ENCODE data around the gene NLRP10. TPM values are rescaled to one million over a fixed set of nuclear protein-coding genes. Genes with fewer than 3 reads are reported as not detected.

Gene NLRP10
- total RNA-seq, 1 experiment from 2014 or later = 0.20 TPM

GRCh38 chr11:7949934-7950333, 15.3 kb downstream of the NLRP10 start:
- Histone ChIP-seq H3K27me3 (replicated peaks; ENCODE audit: control insufficient read depth, insufficient read depth, low read length) (no peaks in the 10 kb centered on the region), H3K9me3 (no peaks in the 10 kb centered on the region), H3K36me3 (ENCODE audit: control insufficient read depth, insufficient read depth, low read length) (no peaks in the 10 kb centered on the region), H3K4me1 (no peaks in the 10 kb centered on the region), H3K4me3 (ENCODE audit: low read depth, low read length) (no peak overlapping the region)
- no peaks in the 10 kb centered on the region for H3K9me3 Mint-ChIP-seq (ENCODE audit: unreplicated experiment)
- H3K4me3 Mint-ChIP-seq (ENCODE audit: unreplicated experiment) = no peak overlapping the region
- ChIA-PET CTCF (no interaction called here), POLR2A (no interaction called here)
- no peak overlapping the region for H3K27ac Mint-ChIP-seq (ENCODE audit: unreplicated experiment)
- no peaks in the 10 kb centered on the region for H3K4me1 Mint-ChIP-seq (ENCODE audit: low read depth, unreplicated experiment)
- no peak for DNase-seq
- BruUV-seq (replicated peaks) = no TSS peak
- no peak for TF ChIP-seq CTCF (IDR thresholded peaks at IDR 0.05; ENCODE audit: insufficient read depth in 1 of 2, low read depth in 1 of 2, low read length in 1 of 2, severe bottlenecking in 1 of 2, unreplicated experiment in 1 of 2)
- H3K27me3 Mint-ChIP-seq (ENCODE audit: insufficient read depth, unreplicated experiment) = peaks cover 4% of the 10 kb centered on the region
- intact Hi-C loops (cut with micrococcal nuclease; ENCODE audit: unreplicated experiment) = no loop called here
- no peaks in the 10 kb centered on the region for H3K36me3 Mint-ChIP-seq (ENCODE audit: insufficient read depth, unreplicated experiment)

- no peaks in the 10 kb centered on the region for H3K36me3 ChIP-seq (ENCODE audit: control insufficient read depth, insufficient read depth, low read length)
- no peaks in the 10 kb centered on the region for H3K36me3 Mint-ChIP-seq (ENCODE audit: insufficient read depth, unreplicated experiment)
- no TSS peak for BruUV-seq (replicated peaks)
- 0 out of 2 replicates have a peak, but pooled peaks cover 1% of the 10 kb centered on the region for H3K27me3 ChIP-seq (replicated peaks; ENCODE audit: control insufficient read depth, insufficient read depth, low read length)
- DNase-seq = no peak
- H3K4me3 ChIP-seq (ENCODE audit: low read depth, low read length) = no peak overlapping the region
- H3K4me1 Mint-ChIP-seq (ENCODE audit: low read depth, unreplicated experiment) = no peaks in the 10 kb centered on the region
- intact Hi-C loops (cut with micrococcal nuclease; ENCODE audit: unreplicated experiment) = no loop called here
- no peak overlapping the region for H3K4me3 Mint-ChIP-seq (ENCODE audit: unreplicated experiment)
- H3K9me3 ChIP-seq = peaks cover 3% of the 10 kb centered on the region; the same call in 1 of the 2 replicates
- no peak for TF ChIP-seq CTCF (IDR thresholded peaks at IDR 0.05; ENCODE audit: insufficient read depth in 1 of 2, low read depth in 1 of 2, low read length in 1 of 2, severe bottlenecking in 1 of 2, unreplicated experiment in 1 of 2)
- no peaks in the 10 kb centered on the region for H3K4me1 ChIP-seq
- ChIA-PET POLR2A (no interaction called here), CTCF (no interaction called here)
- H3K9me3 Mint-ChIP-seq (ENCODE audit: unreplicated experiment) = peaks cover 10% of the 10 kb centered on the region
- H3K27ac Mint-ChIP-seq (ENCODE audit: unreplicated experiment) = no peak overlapping the region
- H3K27me3 Mint-ChIP-seq (ENCODE audit: insufficient read depth, unreplicated experiment) = peaks cover 13% of the 10 kb centered on the region
Measured at GRCh38 chr11:7944123-7944522, 21.1 kb downstream of the NLRP10 start.

- TF ChIP-seq CTCF (IDR thresholded peaks at IDR 0.05; ENCODE audit: insufficient read depth in 1 of 2, low read depth in 1 of 2, low read length in 1 of 2, severe bottlenecking in 1 of 2, unreplicated experiment in 1 of 2) = no peak
- Mint-ChIP-seq H3K27me3 (ENCODE audit: insufficient read depth, unreplicated experiment) (peaks cover 14% of the 10 kb centered on the region), H3K4me3 (ENCODE audit: unreplicated experiment) (no peak within 1 kb of the TSS), H3K27ac (ENCODE audit: unreplicated experiment) (no peak within 1 kb of the TSS), H3K9me3 (ENCODE audit: unreplicated experiment) (peaks cover 10% of the 10 kb centered on the region), H3K4me1 (ENCODE audit: low read depth, unreplicated experiment) (no peaks in the 10 kb centered on the region), H3K36me3 (ENCODE audit: insufficient read depth, unreplicated experiment) (no peaks in the 10 kb centered on the region)
- Histone ChIP-seq H3K27me3 (replicated peaks; ENCODE audit: control insufficient read depth, insufficient read depth, low read length) (0 out of 2 replicates have a peak, but pooled peaks cover 1% of the 10 kb centered on the region), H3K36me3 (ENCODE audit: control insufficient read depth, insufficient read depth, low read length) (no peaks in the 10 kb centered on the region), H3K4me1 (no peaks in the 10 kb centered on the region), H3K9me3 (peaks cover 3% of the 10 kb centered on the region; the same call in 1 of the 2 replicates), H3K4me3 (ENCODE audit: low read depth, low read length) (no peak within 1 kb of the TSS)
- no TSS peak for BruUV-seq (replicated peaks)
- intact Hi-C loops (cut with micrococcal nuclease; ENCODE audit: unreplicated experiment) = no loop called here
- ChIA-PET POLR2A (no interaction called here), CTCF (no interaction called here)
- no peak for DNase-seq
Measured at GRCh38 chr11:7941608-7942007, 23.6 kb downstream of the NLRP10 start, which contains the start of gene OR10A3. TSS of gene OR10A3 (minus strand) at chr11:7941708. CDS start at chr11:7939520, 2,188 bp downstream.

Measured in Caco-2 (cell line).